Stimulated activated CD8-positive, alpha-beta memory T cell treated with anti-CD3 and anti-CD28 coated beads, Interleukin-12 subunit alpha, Interleukin-12 subunit beta, amount 100 ng/mL, for 1 hour (primary cell): ENCODE measurements around the gene MED26.
"Not testable (repeated sequence)": the region's sequence is repeated elsewhere in the genome, so short reads cannot be mapped to it uniquely, and the experiment has no call there.

Source experiments
- DNase-seq: peaks from one replicate; pipeline ENCODE4 v3.0.0-alpha.2; 2020; ENCODE audit warnings: low read depth

MED26 gene

GRCh38 chr19:16628183-16628983 is at the start of gene MED26:
Gene MED26, minus strand, starts transcription at chr19:16628204. Its CDS starts 261 bp downstream, at chr19:16627943.
- peak; percentile 93 for DNase-seq

- no peak for DNase-seq
Measured at GRCh38 chr19:16677055-16677454, 49.1 kb upstream of the MED26 start.

- DNase-seq, result no peak
Measured at GRCh38 chr19:16676101-16676798, 48.2 kb upstream of the MED26 start.

GRCh38 chr19:16673839-16674238 is 45.8 kb upstream of the MED26 start:
- not testable (repeated sequence) for DNase-seq

- DNase-seq, result no peak
Measured at GRCh38 chr19:16673231-16673630, 45.2 kb upstream of the MED26 start.

GRCh38 chr19:16671652-16672274 is 43.8 kb upstream of the MED26 start:
- no peak for DNase-seq

- no peak for DNase-seq
Measured at GRCh38 chr19:16670291-16670690, 42.3 kb upstream of the MED26 start.

GRCh38 chr19:16668702-16669101 is 40.7 kb upstream of the MED26 start:
- not testable (repeated sequence) for DNase-seq

GRCh38 chr19:16668176-16668575 is 40.2 kb upstream of the MED26 start:
- no peak for DNase-seq

- DNase-seq, result no peak
Measured at GRCh38 chr19:16661480-16662034, 33.6 kb upstream of the MED26 start.

- no peak for DNase-seq
Measured at GRCh38 chr19:16660763-16661479, 32.9 kb upstream of the MED26 start, which contains the start of gene TMEM38A. Gene TMEM38A, plus strand, starts transcription at chr19:16661139. Its CDS starts 79 bp downstream, at chr19:16661218.

- DNase-seq, result peak; percentile 97
Measured at GRCh38 chr19:16659832-16660708, 32.1 kb upstream of the MED26 start, which contains the start of gene SMIM7. Gene SMIM7, minus strand, starts transcription at chr19:16660144. Its CDS starts 34 bp downstream, at chr19:16660110.

GRCh38 chr19:16659464-16659831 is 31.4 kb upstream of the MED26 start:
- no peak for DNase-seq

- DNase-seq, result no peak
Measured at GRCh38 chr19:16657384-16657783, 29.4 kb upstream of the MED26 start.

- no peak for DNase-seq
Measured at GRCh38 chr19:16655727-16656126, 27.7 kb upstream of the MED26 start.

- DNase-seq, result no peak
Measured at GRCh38 chr19:16654627-16655026, 26.6 kb upstream of the MED26 start.

- no peak for DNase-seq
Measured at GRCh38 chr19:16654140-16654539, 26.1 kb upstream of the MED26 start.

- no peak for DNase-seq
Measured at GRCh38 chr19:16652854-16653253, 24.9 kb upstream of the MED26 start.

GRCh38 chr19:16651421-16652188 is 23.6 kb upstream of the MED26 start:
- DNase-seq, result not testable (repeated sequence)

- no peak for DNase-seq
Measured at GRCh38 chr19:16650821-16651220, 22.8 kb upstream of the MED26 start.
